ENCODE results near the gene NCOA1.
"Not testable (repeated sequence)": the region's sequence is repeated elsewhere in the genome, so short reads cannot be mapped to it uniquely, and the experiment has no call there.

Gene NCOA1

DNA sequence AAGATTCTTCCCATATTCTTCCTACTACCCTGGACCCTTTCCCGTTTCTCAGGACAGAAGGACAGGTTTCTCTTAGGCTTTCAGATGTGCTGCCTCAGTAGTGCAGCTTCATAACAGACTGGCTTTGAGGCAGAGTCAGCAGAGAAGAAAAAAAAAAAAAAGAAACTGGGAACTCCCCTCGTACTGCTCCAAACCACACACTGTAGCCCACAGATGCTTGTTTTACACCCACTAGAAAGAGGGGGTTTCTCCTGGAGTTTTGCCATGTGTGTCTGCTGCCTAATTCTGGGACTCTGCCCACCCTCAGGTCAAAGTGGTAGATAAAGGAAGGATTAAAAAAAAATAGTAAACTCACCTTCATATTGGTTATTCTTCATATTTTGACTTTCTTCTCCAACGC, 95.9 kb downstream of the NCOA1 start:
- DNase-seq = no peak

GRCh38 chr2:24588294-24588693, 97.2 kb downstream of the NCOA1 start:
- DNase-seq = no peak

DNA sequence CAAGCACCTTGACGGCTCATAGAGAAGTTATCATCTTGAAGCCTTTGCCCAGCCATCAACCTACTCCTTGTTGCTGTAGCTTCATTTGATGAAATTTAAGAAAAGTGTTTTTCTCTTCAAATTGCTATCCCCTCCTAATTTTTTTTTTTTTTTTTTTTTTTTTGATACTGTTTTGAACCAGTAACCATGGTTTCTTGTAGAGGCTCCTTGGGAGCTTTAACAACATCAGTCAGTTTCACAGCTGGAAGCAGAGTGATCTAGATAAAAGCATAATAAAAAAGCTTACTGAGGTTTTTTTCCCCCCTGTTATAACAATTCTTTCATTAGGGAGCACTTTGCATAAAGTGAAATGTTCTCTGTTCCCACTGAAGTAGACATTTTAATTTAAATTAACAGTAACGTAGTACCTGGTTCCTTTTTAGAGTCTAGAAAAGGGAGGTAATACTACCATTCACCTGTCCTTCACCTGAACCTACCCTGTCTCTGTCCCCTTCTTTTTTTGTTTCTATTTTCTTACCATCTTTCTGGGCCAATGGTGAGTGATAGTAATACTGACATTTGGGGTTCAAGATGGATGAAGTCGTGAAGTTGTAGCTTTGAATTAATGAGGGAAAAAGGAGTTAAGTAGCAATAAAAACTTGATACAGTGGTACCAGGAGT, 101.5 kb downstream of the NCOA1 start:
- DNase-seq = no peak

GRCh38 chr2:24594283-24594682, 103.2 kb downstream of the NCOA1 start:
- no peak for DNase-seq

GRCh38 chr2:24597181-24597870, 106.3 kb downstream of the NCOA1 start:
- DNase-seq = no peak

DNA sequence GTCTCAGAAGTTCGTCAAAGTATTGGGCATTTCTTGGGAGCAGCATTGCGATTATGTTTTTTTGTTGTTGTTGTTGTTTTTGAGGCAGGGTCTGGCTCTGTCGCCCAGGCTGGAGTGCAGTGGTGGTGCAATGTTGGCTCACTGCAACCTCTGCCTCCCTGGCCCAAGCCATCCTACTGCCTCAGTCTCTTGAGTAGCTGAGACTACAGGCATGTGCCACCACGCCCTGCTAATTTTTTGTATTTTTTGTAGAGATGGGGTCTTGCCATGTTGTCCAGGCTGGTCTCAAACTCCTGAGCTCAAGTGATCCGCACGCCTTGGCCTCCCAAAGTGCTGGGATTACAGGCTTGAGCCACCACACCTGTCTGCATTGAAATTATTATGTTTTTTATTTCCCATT, 109.1 kb downstream of the NCOA1 start:
- DNase-seq = not testable (repeated sequence)

DNA sequence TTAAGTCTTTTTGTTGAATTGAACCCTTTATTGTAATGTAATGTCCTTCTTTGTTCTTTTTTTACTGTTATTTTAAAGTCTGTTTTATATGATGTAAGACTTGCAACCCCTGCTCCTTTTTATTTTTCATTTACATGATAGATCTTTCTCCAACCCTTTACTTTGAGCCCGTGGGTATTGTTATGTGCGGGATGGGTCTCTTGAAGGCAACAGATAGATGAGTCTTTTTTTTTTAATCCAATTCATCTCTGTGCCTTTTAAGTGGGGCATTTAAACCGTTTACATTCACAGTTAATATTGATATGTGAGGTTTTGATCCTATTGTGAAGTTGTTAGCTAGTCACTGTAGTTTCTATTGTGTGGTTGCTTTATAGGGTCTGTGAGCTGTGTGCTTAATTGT, 120.6 kb downstream of the NCOA1 start:
- DNase-seq = no peak

DNA sequence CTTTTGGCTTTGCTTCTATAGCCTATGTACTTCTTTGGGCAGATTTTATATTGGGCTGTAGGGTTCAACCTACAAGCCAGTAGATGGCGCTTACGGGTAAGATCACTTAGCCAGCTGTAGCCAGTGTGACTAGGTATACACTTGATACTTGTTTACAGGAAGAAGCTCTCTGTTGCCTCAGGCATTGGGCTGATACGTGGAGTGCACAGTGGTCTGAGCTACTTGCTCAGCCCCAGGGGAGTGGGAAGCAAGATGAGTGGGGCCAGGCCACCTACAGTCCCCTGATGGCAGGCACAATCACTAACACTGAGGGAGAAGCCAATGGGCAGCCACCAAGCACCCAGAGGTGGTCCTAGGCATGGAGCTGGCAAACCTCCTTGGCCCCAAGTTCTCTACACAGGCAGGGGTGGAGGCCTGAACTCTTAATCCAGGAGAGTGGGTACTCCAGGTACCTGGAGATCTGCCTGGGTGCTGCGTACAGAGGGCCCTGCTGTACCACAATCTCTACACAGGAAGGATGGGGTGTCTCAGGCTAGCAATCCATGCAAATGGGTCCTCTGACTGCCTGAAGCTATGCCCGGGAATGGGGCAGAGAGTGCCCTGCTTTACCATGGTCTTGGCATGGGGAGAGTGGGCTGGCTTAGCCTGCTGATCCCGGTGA, 122.2 kb downstream of the NCOA1 start:
- DNase-seq = peak; percentile 81

GRCh38 chr2:24616616-24617015, 125.6 kb downstream of the NCOA1 start:
- DNase-seq = no peak

GRCh38 chr2:24617424-24617823, 126.4 kb downstream of the NCOA1 start:
- DNase-seq = no peak

DNA sequence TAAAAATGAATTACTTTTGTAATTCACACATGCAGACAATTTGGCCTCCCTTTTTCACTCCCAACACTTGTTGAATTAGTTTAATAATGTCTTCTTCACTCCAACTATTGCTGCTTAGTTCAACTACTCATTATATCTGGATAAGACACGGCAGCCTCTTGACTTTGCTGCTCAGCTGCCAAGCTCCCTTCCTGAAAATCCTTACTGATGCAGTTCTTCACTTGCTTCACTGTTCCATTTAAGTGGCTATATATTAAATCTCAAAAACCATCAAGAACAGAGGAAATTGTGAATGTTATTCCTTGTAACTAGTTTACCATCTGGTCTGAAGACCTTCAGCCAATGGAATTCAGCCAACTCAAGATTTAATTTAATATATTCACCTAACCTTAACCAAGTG, 127.1 kb downstream of the NCOA1 start:
- no peak for DNase-seq

DNA sequence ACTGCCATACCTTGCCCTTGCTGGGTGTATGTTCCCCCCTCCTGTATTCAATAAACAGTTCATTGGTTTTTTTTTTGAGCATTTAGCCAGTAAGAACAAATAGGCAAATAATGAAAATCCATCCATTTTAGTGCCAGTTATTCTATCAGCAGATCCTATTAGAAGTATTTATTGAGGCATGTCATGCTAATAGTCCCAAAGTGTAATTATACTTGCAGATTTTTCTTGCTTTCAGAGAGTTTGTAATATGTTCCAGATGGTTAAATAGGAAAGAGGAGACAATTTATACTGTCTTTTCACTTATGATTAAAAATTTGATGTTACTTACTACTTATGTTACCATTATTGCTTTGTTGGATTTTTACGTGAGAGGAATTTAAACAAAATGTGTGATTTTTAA, 127.6 kb downstream of the NCOA1 start:
- DNase-seq = no peak

DNA sequence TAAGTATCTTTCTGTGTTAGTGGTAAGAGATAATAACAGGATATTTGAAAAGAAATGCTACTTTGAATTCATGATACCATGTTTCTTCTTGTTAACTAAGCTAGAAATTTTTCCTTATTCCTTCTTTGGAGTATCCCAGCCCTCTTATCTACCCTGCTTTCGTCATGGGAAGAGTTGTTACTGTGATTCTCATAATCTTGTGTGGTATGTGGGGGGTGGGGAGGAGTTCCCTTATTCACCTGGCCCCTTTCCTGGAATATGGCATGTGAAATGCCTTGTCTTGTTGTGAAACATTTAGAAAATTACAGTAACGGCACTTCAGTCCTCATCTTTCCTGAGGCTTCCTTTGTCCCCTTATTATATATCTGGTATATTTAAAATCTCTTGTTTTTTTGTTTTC, 129.9 kb downstream of the NCOA1 start:
- no peak for DNase-seq

DNA sequence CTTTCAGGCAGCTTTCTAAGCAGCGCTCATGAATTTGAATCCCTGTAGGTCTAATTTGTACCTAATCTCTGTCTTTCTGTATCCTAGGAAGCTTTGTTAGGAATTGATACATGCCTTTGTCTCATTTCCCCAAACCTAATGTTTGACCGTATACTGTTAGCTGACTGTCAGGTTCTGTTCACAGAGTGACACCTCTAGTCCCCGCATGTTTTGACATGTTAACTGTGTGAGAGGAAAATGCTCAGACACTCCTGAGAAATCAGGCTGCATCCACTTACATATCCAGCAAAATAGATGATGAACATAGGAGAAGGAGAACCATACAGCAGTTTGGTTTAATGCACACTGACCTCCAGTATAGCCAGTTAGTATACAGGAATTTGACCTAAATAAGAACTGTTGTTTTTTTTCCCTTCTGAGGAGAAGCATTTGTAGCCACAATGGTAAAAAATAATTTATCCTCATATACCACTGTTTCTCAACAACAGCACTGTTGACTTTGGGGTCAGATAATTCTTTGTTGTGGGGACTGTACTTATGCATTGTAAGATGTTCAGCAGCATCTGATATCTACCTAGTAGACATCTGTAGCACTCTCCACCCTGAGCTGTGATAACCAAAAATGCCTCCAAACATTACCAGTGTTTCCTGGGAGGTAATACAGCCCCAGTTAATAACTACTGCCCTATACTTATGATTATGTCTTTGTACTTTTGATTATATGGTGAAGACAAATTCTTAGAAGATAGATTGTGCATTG, 130.9 kb downstream of the NCOA1 start:
- no peak for DNase-seq

DNA sequence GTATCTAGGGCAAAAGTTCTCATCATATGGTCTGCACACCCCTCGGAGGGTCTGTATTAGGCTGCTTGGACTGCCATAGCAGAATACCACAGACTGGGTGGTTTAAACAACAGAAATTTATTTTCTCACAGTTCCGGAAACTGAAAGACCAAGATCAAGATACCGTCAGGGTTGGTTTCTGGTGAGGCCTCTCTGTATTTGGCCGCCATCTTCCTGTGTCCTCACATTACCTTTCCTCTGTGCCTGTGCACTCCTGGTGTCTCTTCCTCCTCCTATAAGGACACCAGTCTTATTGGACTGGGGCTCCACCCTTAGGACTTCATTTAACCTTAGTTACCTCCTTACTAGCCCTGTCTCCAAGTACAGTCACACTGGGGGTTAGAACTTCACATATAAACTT, 132.5 kb downstream of the NCOA1 start:
- DNase-seq = no peak

GRCh38 chr2:24625728-24626127, 134.7 kb downstream of the NCOA1 start:
- DNase-seq = no peak

DNA sequence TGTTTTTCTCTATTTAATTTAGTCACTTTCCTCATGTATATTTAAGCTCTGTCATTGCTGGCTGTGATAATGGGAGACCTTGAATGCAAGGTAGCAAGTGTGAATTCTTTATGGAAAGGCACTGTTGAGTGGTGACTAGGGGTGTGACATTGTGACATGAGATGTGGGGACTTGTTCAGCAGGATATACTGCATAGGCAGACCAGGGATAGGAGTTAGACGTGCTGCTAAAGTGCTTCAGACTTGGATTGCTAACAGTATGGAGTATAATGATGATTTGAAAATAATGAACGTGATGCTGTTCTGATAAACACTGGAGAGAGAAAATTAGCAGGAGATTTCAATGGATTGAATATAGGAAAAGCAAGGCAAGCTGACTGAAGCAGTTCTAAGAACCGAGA, 135.1 kb downstream of the NCOA1 start:
- peak; percentile 12 for DNase-seq

- no peak for DNase-seq
Measured at GRCh38 chr2:24628746-24629145, 137.7 kb downstream of the NCOA1 start.

DNA sequence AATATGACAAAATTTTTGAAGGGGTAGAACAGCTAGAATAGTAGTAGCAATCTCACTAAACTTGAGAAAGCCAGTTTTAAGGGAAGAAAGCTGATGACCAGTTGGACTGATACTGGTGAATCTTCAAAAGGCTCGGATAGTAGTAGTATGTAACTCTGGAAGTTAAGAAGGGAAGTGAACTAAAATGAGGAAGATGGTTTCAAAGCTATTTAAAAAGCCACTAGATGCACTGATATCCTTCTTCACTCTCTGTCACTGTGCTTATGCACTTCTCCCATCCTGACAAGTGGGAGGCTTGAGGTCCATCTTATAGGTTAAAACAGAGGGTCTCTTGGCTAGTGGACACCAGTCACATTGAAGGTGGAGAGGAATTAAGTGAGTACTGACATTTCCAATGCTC, 141.1 kb downstream of the NCOA1 start:
- DNase-seq = no peak

- no peak for DNase-seq
Measured at GRCh38 chr2:24635181-24635580, 144.1 kb downstream of the NCOA1 start.

DNA sequence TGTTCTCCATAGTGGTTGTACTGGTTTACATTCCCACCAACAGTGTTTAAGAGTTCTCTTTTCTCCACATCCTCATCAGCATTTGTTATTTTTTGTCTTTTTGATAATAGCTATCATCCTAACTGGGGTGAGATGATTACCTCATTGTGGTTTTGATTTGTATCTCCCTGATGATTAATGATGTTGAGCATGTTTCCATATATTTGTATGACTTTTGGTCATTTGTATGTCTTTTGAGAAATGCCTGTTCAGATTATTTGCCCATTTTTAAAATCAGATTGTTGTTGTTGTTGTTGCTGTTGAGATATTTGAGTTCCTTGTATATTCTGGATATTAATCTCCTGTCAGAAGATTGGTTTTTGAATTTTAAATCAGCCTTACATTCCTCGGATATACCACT, 147.5 kb downstream of the NCOA1 start:
- DNase-seq = no peak

GRCh38 chr2:24642351-24642750, 151.3 kb downstream of the NCOA1 start:
- DNase-seq = no peak

GRCh38 chr2:24643051-24643450, 152.0 kb downstream of the NCOA1 start:
- no peak for DNase-seq

GRCh38 chr2:24644032-24644431, 153.0 kb downstream of the NCOA1 start:
- DNase-seq = no peak

Data from NCI-H510A treated with DMSO at 0.1 percent for 48 hours (cell line).